Kidney epithelial cell (primary cell): ENCODE measurements around the gene LGMN. TPM values are rescaled to one million over a fixed set of nuclear protein-coding genes. Genes with fewer than 3 reads are reported as not detected.

Source experiments
- DNase-seq: peaks from one replicate; pipeline ENCODE4 v3.0.0-alpha.2; 2010; ENCODE audit warnings: low read depth
- H3K27me3 ChIP-seq: 2 replicates; pipeline ENCODE4 v1.6.0; 2011; ENCODE audit warnings: low read length; ENCODE audit not compliant: control insufficient read depth, insufficient read depth
- H3K36me3 ChIP-seq: 2 replicates; pipeline ENCODE4 v1.5.1; 2011; ENCODE audit warnings: low read length; ENCODE audit not compliant: control insufficient read depth, insufficient read depth
- H3K4me3 ChIP-seq: 2 replicates; pipeline ENCODE4 v1.5.1; 2011; ENCODE audit warnings: low read depth, mild to moderate bottlenecking, control low read depth, low read length
- CTCF ChIP-seq: IDR thresholded peaks from 2 replicates; pipeline ENCODE4 v1.5.1; 2011; ENCODE audit warnings: mild to moderate bottlenecking, moderate library complexity, low read length, control low read depth, inconsistent platforms; ENCODE audit not compliant: insufficient read depth, poor library complexity, severe bottlenecking
- total RNA-seq: library from RNA; depleted of rRNA; stranded (reverse); fragments of >200 nt; gene quantifications from 2 replicates; pipeline ENCODE4 v1.2.3, GENCODE V29; 2015

Gene LGMN
- total RNA-seq, 1 donor from 2014 or later: 56.9 TPM

DNA sequence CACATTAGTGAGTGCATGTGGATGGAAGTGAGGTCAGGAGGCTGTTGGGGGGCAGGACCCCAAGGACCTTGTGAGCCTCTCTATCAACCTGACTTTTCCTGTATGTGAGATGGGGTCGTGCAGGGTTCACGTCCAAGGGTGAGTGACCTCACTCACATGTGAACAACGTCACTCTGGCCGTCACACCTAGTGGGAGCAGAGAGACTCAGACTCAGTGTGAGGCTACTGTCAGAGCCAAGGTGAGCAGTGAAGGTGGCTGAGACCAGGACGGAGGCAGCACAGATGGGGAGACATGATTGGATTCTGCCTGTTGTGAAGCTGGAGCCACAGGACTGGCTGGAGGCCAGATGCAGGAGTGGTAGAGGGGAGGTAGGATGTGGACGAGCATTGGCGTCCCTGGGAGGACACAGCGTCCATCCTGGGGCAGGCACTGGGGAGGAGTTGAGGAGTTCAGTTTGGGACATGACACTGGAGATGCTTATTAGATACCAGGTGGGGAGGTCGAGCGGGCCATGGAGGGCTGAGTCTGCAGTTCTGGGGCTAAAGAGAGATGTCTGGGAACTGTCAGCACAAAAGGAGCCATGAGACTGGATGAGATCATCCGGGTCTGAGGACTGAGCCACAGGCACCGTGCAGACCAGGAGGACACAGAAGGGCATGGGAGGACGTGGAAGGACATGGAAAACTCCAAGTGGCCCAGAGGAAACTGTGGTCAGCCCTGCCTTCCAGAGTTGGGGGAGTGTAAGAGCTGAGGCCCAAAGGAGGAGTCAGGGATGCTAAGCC is 92.8 kb downstream of the LGMN start:
- TF ChIP-seq CTCF: no peak
- no peak for DNase-seq
- Histone ChIP-seq H3K36me3 (peaks cover 1% of the 10 kb centered on the region), H3K27me3 (no peaks in the 10 kb centered on the region), H3K4me3 (no peak overlapping the region)

- no peak for DNase-seq
- TF ChIP-seq CTCF: no peak
- Histone ChIP-seq H3K36me3 (no peaks in the 10 kb centered on the region), H3K4me3 (no peak overlapping the region), H3K27me3 (no peaks in the 10 kb centered on the region)
Measured at GRCh38 chr14:92654239-92654901, 94.1 kb downstream of the LGMN start.

Other genes with a start within 250 kb of the LGMN start
- 5.1 and 6.0 TPM in 2 replicates for gene RIN3, start 234.8 kb downstream of the LGMN start, total RNA-seq
- 38.7 and 41.2 TPM in 2 replicates for gene GOLGA5, start 45.7 kb upstream of the LGMN start, total RNA-seq
- gene CHGA, start 174.5 kb upstream of the LGMN start, total RNA-seq: not detected in 2 replicates